Hepatocyte (in vitro differentiated cells): ENCODE results near the gene CROCC.

Source experiments
- EZH2phosphoT487 ChIP-seq: fragments of 200-600 bp; sonication (generic); IDR thresholded peaks from one replicate; pipeline ENCODE4 v1.6.1; 2018; ENCODE audit warnings: antibody characterized with exemption, mild to moderate bottlenecking, low read depth, moderate library complexity; ENCODE audit not compliant: unreplicated experiment, severe bottlenecking
- TF ChIP-seq, protein P1 (sequence below): fragments of 200-600 bp; sonication (generic); IDR thresholded peaks from 2 replicates; pipeline ENCODE4 v1.5.1; 2016; ENCODE audit warnings: antibody characterized with exemption, mild to moderate bottlenecking; ENCODE audit not compliant: poor library complexity

DNA sequence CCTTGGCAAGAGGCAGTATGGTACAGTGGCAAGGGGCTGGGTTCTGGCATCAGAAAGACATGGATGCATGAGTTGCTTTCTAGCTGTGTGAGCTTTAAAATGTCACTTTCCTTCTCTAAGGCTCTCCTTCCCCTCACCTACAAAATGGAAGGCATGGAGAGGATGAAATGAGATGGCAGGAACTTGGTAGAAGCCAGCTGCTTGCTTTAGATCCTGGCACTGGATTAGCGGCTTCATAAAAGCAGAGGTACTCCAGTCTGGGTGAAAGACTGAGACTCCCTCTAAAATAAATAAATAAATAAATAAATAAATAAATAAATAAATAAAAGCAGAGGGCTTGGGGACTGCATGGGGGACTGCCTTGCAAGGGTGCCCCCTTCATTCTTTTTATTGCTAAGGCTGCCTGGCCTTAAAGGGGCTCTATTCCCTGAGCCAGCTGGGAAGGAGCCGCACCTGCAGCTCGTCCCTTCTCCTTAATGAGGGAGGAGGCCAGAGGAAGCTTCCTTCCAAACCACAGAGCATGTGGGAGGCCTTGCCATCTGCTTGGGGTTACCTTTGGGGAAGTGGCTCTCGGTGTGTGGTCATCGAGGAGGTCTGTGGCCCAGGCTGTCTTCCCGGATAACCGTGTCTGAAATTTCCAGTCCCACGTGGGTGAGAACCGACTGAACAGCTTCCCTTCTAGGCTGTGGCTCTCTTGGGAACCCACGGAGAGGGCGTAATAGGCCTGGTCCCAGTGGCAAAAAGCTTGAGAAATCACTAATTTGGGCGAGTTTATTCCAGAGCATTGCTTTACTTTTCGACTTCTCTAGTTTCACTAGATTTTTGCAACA, 92.0 kb downstream of the CROCC start:
- TF ChIP-seq, protein P1, sequence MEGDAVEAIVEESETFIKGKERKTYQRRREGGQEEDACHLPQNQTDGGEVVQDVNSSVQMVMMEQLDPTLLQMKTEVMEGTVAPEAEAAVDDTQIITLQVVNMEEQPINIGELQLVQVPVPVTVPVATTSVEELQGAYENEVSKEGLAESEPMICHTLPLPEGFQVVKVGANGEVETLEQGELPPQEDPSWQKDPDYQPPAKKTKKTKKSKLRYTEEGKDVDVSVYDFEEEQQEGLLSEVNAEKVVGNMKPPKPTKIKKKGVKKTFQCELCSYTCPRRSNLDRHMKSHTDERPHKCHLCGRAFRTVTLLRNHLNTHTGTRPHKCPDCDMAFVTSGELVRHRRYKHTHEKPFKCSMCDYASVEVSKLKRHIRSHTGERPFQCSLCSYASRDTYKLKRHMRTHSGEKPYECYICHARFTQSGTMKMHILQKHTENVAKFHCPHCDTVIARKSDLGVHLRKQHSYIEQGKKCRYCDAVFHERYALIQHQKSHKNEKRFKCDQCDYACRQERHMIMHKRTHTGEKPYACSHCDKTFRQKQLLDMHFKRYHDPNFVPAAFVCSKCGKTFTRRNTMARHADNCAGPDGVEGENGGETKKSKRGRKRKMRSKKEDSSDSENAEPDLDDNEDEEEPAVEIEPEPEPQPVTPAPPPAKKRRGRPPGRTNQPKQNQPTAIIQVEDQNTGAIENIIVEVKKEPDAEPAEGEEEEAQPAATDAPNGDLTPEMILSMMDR = no peak
- TF ChIP-seq EZH2phosphoT487 = no peak
